K562 (cell line): ENCODE measurements around the gene PPM1N. TPM values are rescaled to one million over a fixed set of nuclear protein-coding genes. Genes with fewer than 3 reads are reported as not detected.

Source experiments
- ATAC-seq: fragments of 200-7000 bp; cut with Tn5 transposase; 3 replicates; pipeline ENCODE4 v1.9.1; 2020; ENCODE audit warnings: moderate library complexity
- BruUV-seq: library from RNA; stranded (reverse); fragments of 400-500 nt; replicated peaks from 2 replicates; lab custom pipeline; 2021; lab: Mats Ljungman, UMichigan
- CTCF ChIA-PET: fragments of 300-600 bp; formaldehyde crosslinking; extraction: SDS; loops from one replicate; lab custom pipeline; 2021; ENCODE audit warnings: low intra/inter-chr PET ratio; lab: Yijun Ruan, JAX
- POLR2A ChIA-PET: fragments of 300-600, 350-650 bp; sonication (Branson Sonifier 250); formaldehyde crosslinking; extraction: SDS; loops from one replicate; lab custom pipeline; 2021; ENCODE audit warnings: antibody characterized with exemption, inconsistent platforms; lab: Yijun Ruan, JAX
- DNase-seq, 4 experiments: peaks; one replicate each; pipeline versions ENCODE4 v3.0.0 to v3.0.0-alpha.2; 2011 to 2018; ENCODE audit warnings: low spot score in 3 of 4, mixed read lengths in 3 of 4; ENCODE audit errors: extremely low read depth in 1 of 4
- FAIRE-seq: peaks from 2 replicates; lab custom pipeline; 2011; peaks lifted over from hg19 to GRCh38; lab: Jason Lieb, UNC
- H2AFZ ChIP-seq: 2 replicates; pipeline ENCODE4 v1.6.0; 2011; ENCODE audit warnings: low read depth, low read length, control low read depth, inconsistent platforms
- H3K27ac ChIP-seq: fragments of 200-600 bp; 3 replicates; pipeline ENCODE4 v1.8.0; 2011; ENCODE audit warnings: low read depth, mild to moderate bottlenecking, control low read depth, inconsistent platforms, low read length, moderate library complexity, mixed read lengths; ENCODE audit errors: extremely low read depth
- H3K27me3 ChIP-seq, 2 experiments: fragments of 300-600 bp in 1 of 2; 2 replicates in 1 of 2; 3 replicates in 1 of 2; pipeline versions ENCODE4 v1.6.0 to v1.8.0; 2011; ENCODE audit warnings: inconsistent platforms in 2 of 2, low read length in 2 of 2, mild to moderate bottlenecking in 1 of 2, mixed read lengths in 1 of 2, moderate library complexity in 1 of 2; ENCODE audit not compliant: control insufficient read depth in 2 of 2, insufficient read depth in 2 of 2
- H3K36me3 ChIP-seq: fragments of 300-600 bp; 3 replicates; pipeline ENCODE4 v1.8.0; 2011; ENCODE audit warnings: mild to moderate bottlenecking, low read length, inconsistent platforms; ENCODE audit not compliant: control insufficient read depth, insufficient read depth
- H3K4me1 ChIP-seq, 2 experiments: fragments of 200-600 bp in 1 of 2; replicated peaks in 1 of 2; 2 replicates in 1 of 2; 3 replicates in 1 of 2; pipeline versions ENCODE4 v1.5.1 to v1.8.0; 2011; ENCODE audit warnings: inconsistent platforms in 2 of 2, low read length in 2 of 2, mild to moderate bottlenecking in 1 of 2, mixed read lengths in 1 of 2, moderate library complexity in 1 of 2; ENCODE audit not compliant: control insufficient read depth in 2 of 2, insufficient read depth in 2 of 2
- H3K4me2 ChIP-seq: 2 replicates; pipeline ENCODE4 v1.6.1; 2011; ENCODE audit warnings: low read length, control low read depth, inconsistent platforms, mixed read lengths; ENCODE audit not compliant: insufficient read depth
- H3K4me3 ChIP-seq: fragments of 200-600 bp; sonication (generic), shearing (Covaris generic); 2 replicates; pipeline ENCODE4 v1.5.1; 2016; ENCODE audit warnings: control low read depth, inconsistent platforms
- H3K79me2 ChIP-seq: fragments of 200-600 bp; 3 replicates; pipeline ENCODE4 v1.8.0; 2011; ENCODE audit warnings: low read length, inconsistent platforms; ENCODE audit not compliant: control insufficient read depth, insufficient read depth
- H3K9ac ChIP-seq, 2 experiments: 2 replicates each; pipeline versions ENCODE4 v1.6.0 to v1.6.1; 2011; ENCODE audit warnings: low read depth in 2 of 2, low read length in 2 of 2, control low read depth in 1 of 2, inconsistent platforms in 1 of 2, mild to moderate bottlenecking in 1 of 2, mixed read lengths in 1 of 2; ENCODE audit not compliant: insufficient read depth in 1 of 2
- H3K9me1 ChIP-seq: one replicate; pipeline ENCODE4 v1.6.0; 2011; ENCODE audit warnings: inconsistent platforms, mild to moderate bottlenecking, low read length, moderate library complexity; ENCODE audit not compliant: control insufficient read depth, insufficient read depth
- H3K9me3 ChIP-seq: replicated peaks from 2 replicates; pipeline ENCODE4 v1.5.1; 2011; ENCODE audit warnings: low read depth, low read length, inconsistent platforms; ENCODE audit not compliant: control insufficient read depth, insufficient read depth
- H4K20me1 ChIP-seq: replicated peaks from 2 replicates; pipeline ENCODE4 v1.6.1; 2011; ENCODE audit warnings: low read length, inconsistent platforms, mixed read lengths; ENCODE audit not compliant: control insufficient read depth, insufficient read depth
- CAMTA2 ChIP-seq: fragments of 250-450 bp; sonication (Bioruptor Pico); conservative IDR thresholded peaks from 2 replicates; pipeline ENCODE4 v1.5.1; 2022
- DACH1 ChIP-seq: fragments of 450-650 bp; IDR thresholded peaks from 2 replicates; pipeline ENCODE4 v1.6.1; 2018; ENCODE audit not compliant: partially characterized antibody
- DDX20 ChIP-seq: fragments of 450-650 bp; IDR thresholded peaks from 2 replicates; pipeline ENCODE4 v1.6.1; 2016; ENCODE audit warnings: missing genetic modification characterization, low read depth, mild to moderate bottlenecking, missing compliant biosample characterization, moderate library complexity
- FOXP1 ChIP-seq: sonication (generic); formaldehyde crosslinking; IDR thresholded peaks from 2 replicates; pipeline ENCODE4 v1.8.0; 2022; ENCODE audit warnings: mild to moderate bottlenecking, missing genetic modification reagents
- GTF2E2 ChIP-seq: fragments of 200-800 bp; sonication (Bioruptor generic); IDR thresholded peaks from 2 replicates; pipeline ENCODE4 v1.6.1; 2016; ENCODE audit warnings: missing genetic modification characterization, missing compliant biosample characterization
- NCOA2 ChIP-seq, 2 experiments: fragments of 450-650 bp; IDR thresholded peaks; 2 replicates each; pipeline ENCODE4 v1.6.1; 2018; ENCODE audit warnings: mild to moderate bottlenecking in 2 of 2, moderate library complexity in 1 of 2; ENCODE audit not compliant: partially characterized antibody in 2 of 2
- POLR2B ChIP-seq: fragments of 450-650 bp; IDR thresholded peaks from 2 replicates; pipeline ENCODE4 v1.6.1; 2018; ENCODE audit warnings: low read depth; ENCODE audit not compliant: partially characterized antibody
- RBM34 ChIP-seq: fragments of 200-400 bp; formaldehyde crosslinking; IDR thresholded peaks from 2 replicates; pipeline ENCODE4 v1.6.1; 2018; ENCODE audit warnings: low read length, borderline replicate concordance; ENCODE audit not compliant: insufficient read depth
- RUNX1 ChIP-seq: sonication (generic); IDR thresholded peaks from 2 replicates; pipeline ENCODE4 v1.6.1; 2016; ENCODE audit warnings: antibody characterized with exemption, low read depth
- YBX1 ChIP-seq: fragments of 450-650 bp; IDR thresholded peaks from 2 replicates; pipeline ENCODE4 v1.7.1; 2016; ENCODE audit warnings: mild to moderate bottlenecking
- ZNF354B ChIP-seq: fragments of 250-450 bp; sonication (Bioruptor Pico); IDR thresholded peaks from 2 replicates; pipeline ENCODE4 v1.4.0; 2020
- WGBS: fragments of 100-300 bp; shearing (Covaris generic); methylation state at CpG from one replicate; pipeline ENCODE4 v1.1.6; 2016; ENCODE audit warnings: low coverage, mixed read lengths; ENCODE audit not compliant: insufficient coverage; ENCODE audit errors: missing lambda C conversion rate; 5-methylcytosine and 5-hydroxymethylcytosine counted together
- in situ Hi-C: fragments of 300-500 bp; cut with MboI; formaldehyde crosslinking; loops from 4 replicates; pipeline ENCODE4 v1.15.0; 2018; ENCODE audit warnings: inconsistent platforms, mixed read lengths
- intact Hi-C: fragments of 100-400 bp; cut with micrococcal nuclease; formaldehyde crosslinking; loops from 2 replicates; pipeline ENCODE4 v1.14.2; 2022
- polyA plus RNA-seq, 8 experiments: library from polyadenylated mRNA; depleted of rRNA in 4 of 8; stranded (reverse) in 5 of 8; unstranded in 3 of 8; fragments of >200 nt; fragmentation: Nextera tagmentation in 2 of 8; fragmentation: Illumina TruSeq in 1 of 8; extraction: Ambion mirVana in 2 of 8; extraction: Trizol in 1 of 8; gene quantifications; 2 replicates each; pipeline versions ENCODE4 v1.2.1 to v1.2.3, GENCODE V29; 2011 to 2014; ENCODE audit warnings: inconsistent platforms in 1 of 8, missing spikeins in 1 of 8
- total RNA-seq, 7 experiments: library from RNA; depleted of rRNA in 6 of 7; stranded (reverse); fragments of >200 nt in 6 of 7; fragmentation: Illumina TruSeq in 2 of 7; extraction: Trizol in 2 of 7; gene quantifications; 2 replicates each; pipeline versions ENCODE4 v1.2.1 to v1.2.3, GENCODE V29; 2011 to 2021; ENCODE audit warnings: low replicate concordance in 1 of 7
- TF ChIP-seq, protein P1 (sequence below): fragments of 450-650 bp; formaldehyde crosslinking; IDR thresholded peaks from 2 replicates; pipeline ENCODE4 v1.4.0; 2020; ENCODE audit warnings: mild to moderate bottlenecking, mixed read lengths
- TF ChIP-seq, protein P2 (sequence below): fragments of 450-650 bp; IDR thresholded peaks from 2 replicates; pipeline ENCODE4 v1.6.1; 2018; ENCODE audit warnings: mild to moderate bottlenecking, low read depth; ENCODE audit not compliant: partially characterized antibody

The PPM1N gene
- total and polyA plus RNA-seq, 9 of the 15 experiments (the other 6 are each of a cell fraction or from before 2014, with no cell fraction given): 4.5 to 15.6 (median 8.7) TPM

DNA sequence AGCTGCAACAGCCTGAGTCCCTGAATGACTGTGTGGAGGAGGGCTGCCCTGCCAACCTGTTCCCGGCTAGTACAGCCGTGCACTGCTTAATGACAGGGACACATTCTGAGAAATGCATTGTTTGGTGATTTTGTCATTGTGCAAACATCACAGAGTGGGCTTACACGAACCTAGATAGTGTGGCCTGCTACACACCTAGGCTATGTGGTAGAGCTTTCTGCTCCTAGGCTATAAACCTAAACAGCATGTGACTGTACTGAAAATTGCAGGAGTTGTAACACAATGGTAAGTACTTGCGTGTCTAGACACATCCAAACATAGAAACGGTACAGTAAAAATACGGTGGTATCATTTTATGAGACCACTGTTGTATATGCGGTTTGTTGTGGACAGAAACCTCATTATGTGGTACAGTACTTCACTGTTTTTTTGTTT is 44.0 kb downstream of the PPM1N start:
- no peaks in the 10 kb centered on the region; a peak in 1 of 5 replicates for H3K4me1 ChIP-seq
- H2AFZ ChIP-seq: no peak overlapping the region
- no peaks in the 10 kb centered on the region for H3K79me2 ChIP-seq
- no peaks in the 10 kb centered on the region for H3K9me1 ChIP-seq
- intact Hi-C loops (no loop called here), in situ Hi-C loops (no loop called here)
- whole genome bisulfite sequencing: 32% methylated on average over 7 of the region's 7 CpGs
- H3K27me3 ChIP-seq: no peaks in the 10 kb centered on the region
- 0 out of 2 replicates have a peak, but pooled peaks cover 2% of the 10 kb centered on the region for H4K20me1 ChIP-seq
- no peaks in the 10 kb centered on the region for H3K36me3 ChIP-seq
- TF ChIP-seq CAMTA2 (CRISPR knock-in tag): no peak
- TF ChIP-seq ZNF354B (CRISPR knock-in tag): no peak
- no peak for TF ChIP-seq POLR2B
- H3K9me3 ChIP-seq: 0 out of 2 replicates have a peak, but pooled peaks cover 1% of the 10 kb centered on the region
- no peak for DNase-seq
- no peak overlapping the region for H3K27ac ChIP-seq
- ChIA-PET POLR2A (interaction anchor here (0.5 to 1.1 kb wide), 3 partner anchors 9 to 17 kb away, joined by 3 read pairs; no protein-coding TSS in a partner anchor), CTCF (no interaction called here)
- no peak overlapping the region; a peak in 1 of 4 replicates for H3K9ac ChIP-seq
- H3K4me3 ChIP-seq: no peak overlapping the region
- ATAC-seq: no peak; the same call in 2 of the 3 replicates
- no peak overlapping the region for H3K4me2 ChIP-seq
- no peak for FAIRE-seq
- BruUV-seq: no TSS peak

DNA sequence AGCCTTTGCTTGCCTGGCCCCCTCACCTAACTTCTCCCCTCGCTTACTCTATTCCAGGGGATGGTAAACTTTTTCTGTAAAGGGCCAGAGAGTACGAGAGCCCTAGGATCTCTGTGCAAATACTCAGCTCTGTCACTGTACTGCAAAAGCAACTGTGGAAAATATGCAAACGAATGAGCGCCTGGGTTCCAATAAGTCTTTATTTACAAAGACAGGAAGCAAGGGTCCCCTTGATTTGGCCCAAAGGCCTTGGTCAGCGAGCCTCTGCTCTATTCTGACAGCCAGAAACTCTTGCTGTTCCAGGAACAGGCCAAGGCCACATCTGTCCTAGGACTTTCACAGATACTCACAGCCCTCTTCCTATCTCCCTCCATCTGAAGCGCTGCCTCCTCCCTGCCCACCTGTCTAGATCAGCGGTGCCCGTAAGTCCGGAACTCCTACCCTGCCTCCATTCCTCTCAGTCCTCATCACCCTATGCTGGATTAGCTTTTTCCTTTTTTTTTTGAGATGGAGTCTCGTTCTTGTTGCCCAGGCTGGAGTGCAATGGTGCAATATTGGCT is 49.0 kb downstream of the PPM1N start:
- Histone ChIP-seq H3K4me2 (no peak overlapping the region), H3K36me3 (no peaks in the 10 kb centered on the region; the same call in 2 of the 3 replicates), H3K9me1 (no peaks in the 10 kb centered on the region), H3K9me3 (no peaks in the 10 kb centered on the region), H3K79me2 (no peaks in the 10 kb centered on the region; the same call in 2 of the 3 replicates), H3K27me3 (no peaks in the 10 kb centered on the region), H3K4me3 (no peak overlapping the region), H2AFZ (no peak overlapping the region), H3K4me1 (no peaks in the 10 kb centered on the region; a peak in 2 of 5 replicates), H3K27ac (no peak overlapping the region), H4K20me1 (0 out of 2 replicates have a peak, but pooled peaks cover 3% of the 10 kb centered on the region), H3K9ac (peak overlapping the region in 1 of 2 experiments; percentile 1; a peak in 1 of 4 replicates)
- WGBS: 60% methylated on average over 10 of the region's 10 CpGs
- intact Hi-C loops (no loop called here), in situ Hi-C loops (no loop called here)
- BruUV-seq: no TSS peak
- peak; percentile 34; the same call in 1 of the 3 replicates for ATAC-seq
- TF ChIP-seq, protein P1, sequence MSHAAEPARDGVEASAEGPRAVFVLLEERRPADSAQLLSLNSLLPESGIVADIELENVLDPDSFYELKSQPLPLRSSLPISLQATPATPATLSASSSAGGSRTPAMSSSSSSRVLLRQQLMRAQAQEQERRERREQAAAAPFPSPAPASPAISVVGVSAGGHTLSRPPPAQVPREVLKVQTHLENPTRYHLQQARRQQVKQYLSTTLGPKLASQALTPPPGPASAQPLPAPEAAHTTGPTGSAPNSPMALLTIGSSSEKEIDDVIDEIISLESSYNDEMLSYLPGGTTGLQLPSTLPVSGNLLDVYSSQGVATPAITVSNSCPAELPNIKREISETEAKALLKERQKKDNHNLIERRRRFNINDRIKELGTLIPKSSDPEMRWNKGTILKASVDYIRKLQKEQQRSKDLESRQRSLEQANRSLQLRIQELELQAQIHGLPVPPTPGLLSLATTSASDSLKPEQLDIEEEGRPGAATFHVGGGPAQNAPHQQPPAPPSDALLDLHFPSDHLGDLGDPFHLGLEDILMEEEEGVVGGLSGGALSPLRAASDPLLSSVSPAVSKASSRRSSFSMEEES (CRISPR knock-in tag): no peak
- TF ChIP-seq DACH1 (no peak), FOXP1 (CRISPR knock-in tag) (no peak), NCOA2 (IDR thresholded peaks at IDR 0.05; ENCODE audit: partially characterized antibody in 2 of 2) (no peak), GTF2E2 (no peak), DDX20 (no peak), RUNX1 (no peak), YBX1 (no peak), RBM34 (no peak)
- TF ChIP-seq, protein P2, sequence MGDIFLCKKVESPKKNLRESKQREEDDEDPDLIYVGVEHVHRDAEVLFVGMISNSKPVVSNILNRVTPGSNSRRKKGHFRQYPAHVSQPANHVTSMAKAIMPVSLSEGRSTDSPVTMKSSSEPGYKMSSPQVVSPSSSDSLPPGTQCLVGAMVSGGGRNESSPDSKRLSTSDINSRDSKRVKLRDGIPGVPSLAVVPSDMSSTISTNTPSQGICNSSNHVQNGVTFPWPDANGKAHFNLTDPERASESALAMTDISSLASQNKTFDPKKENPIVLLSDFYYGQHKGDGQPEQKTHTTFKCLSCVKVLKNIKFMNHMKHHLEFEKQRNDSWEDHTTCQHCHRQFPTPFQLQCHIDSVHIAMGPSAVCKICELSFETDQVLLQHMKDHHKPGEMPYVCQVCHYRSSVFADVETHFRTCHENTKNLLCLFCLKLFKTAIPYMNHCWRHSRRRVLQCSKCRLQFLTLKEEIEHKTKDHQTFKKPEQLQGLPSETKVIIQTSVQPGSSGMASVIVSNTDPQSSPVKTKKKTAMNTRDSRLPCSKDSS: no peak
- CTCF ChIA-PET: no interaction called here
- DNase-seq: peak in 1 of 4 experiments; percentile 8
- POLR2A ChIA-PET: interaction anchor here (0.6 to 2.4 kb wide), 3 partner anchors 11 to 31 kb away, joined by 4 to 10 read pairs (median 5); no protein-coding TSS in a partner anchor
- FAIRE-seq: no peak
